Sigmoid colon (tissue), 7 donors: ENCODE measurements around the gene ST6GALNAC4. TPM values are rescaled to one million over a fixed set of nuclear protein-coding genes. Genes with fewer than 3 reads are reported as not detected.

ENCODE experiments used
- DNase-seq: peaks from one replicate; pipeline ENCODE4 v3.0.0-alpha.2; 2019
- H3K27ac ChIP-seq, 4 donors: fragments of 200-600 bp; sonication (generic); one replicate each; pipeline ENCODE4 v1.5.1; 2016 to 2019; ENCODE audit warnings: mild to moderate bottlenecking in 1 of 4
- H3K27me3 ChIP-seq, 3 donors: fragments of 200-600 bp; sonication (generic); one replicate each; pipeline ENCODE4 v1.5.1; 2019; ENCODE audit warnings: mild to moderate bottlenecking in 1 of 3
- H3K36me3 ChIP-seq, 4 donors: fragments of 200-600 bp; sonication (generic); one replicate each; pipeline ENCODE4 v1.5.1; 2016 to 2019
- H3K4me1 ChIP-seq, 4 donors: fragments of 200-600 bp; sonication (generic); one replicate each; pipeline ENCODE4 v1.5.1; 2017 to 2019
- H3K4me3 ChIP-seq, 4 donors: fragments of 200-600 bp; sonication (generic); one replicate each; pipeline ENCODE4 v1.5.1; 2017 to 2019; ENCODE audit warnings: mild to moderate bottlenecking in 2 of 4, moderate library complexity in 1 of 4
- H3K9me3 ChIP-seq, 4 donors: fragments of 200-600 bp in 3 of 4; sonication (generic) in 3 of 4; one replicate each; pipeline versions ENCODE4 v1.5.1 to v1.6.1; 2013 to 2019
- CTCF ChIP-seq, 4 experiments: fragments of 450-650 bp in 3 of 4; fragments of 200-600 bp in 1 of 4; IDR thresholded peaks; one replicate each; pipeline ENCODE4 v1.5.1; 2016 to 2019; ENCODE audit warnings: antibody characterized with exemption in 4 of 4, mild to moderate bottlenecking in 3 of 4, moderate library complexity in 2 of 4
- EP300 ChIP-seq, 4 donors: sonication (generic); formaldehyde crosslinking; IDR thresholded peaks; one replicate each; pipeline ENCODE4 v1.6.1; 2017; ENCODE audit warnings: antibody characterized with exemption in 4 of 4
- POLR2A ChIP-seq, 2 donors: fragments of 450-650 bp; IDR thresholded peaks; one replicate each; pipeline ENCODE4 v1.6.1; 2016; ENCODE audit warnings: antibody characterized with exemption in 2 of 2, mild to moderate bottlenecking in 2 of 2, moderate library complexity in 2 of 2
- POLR2AphosphoS5 ChIP-seq, 4 donors: sonication (generic); formaldehyde crosslinking; IDR thresholded peaks; one replicate each; pipeline ENCODE4 v1.6.1; 2017; ENCODE audit warnings: antibody characterized with exemption in 4 of 4
- WGBS, 2 donors: extraction: QIAGEN DNeasy Blood & Tissue Kit; methylation state at CpG; one replicate each; pipeline ENCODE4 v1.1.7; 2013; 5-methylcytosine and 5-hydroxymethylcytosine counted together
- intact Hi-C: fragments of 100-400 bp; cut with DNase I; formaldehyde crosslinking; loops from one replicate; pipeline ENCODE4 v1.15.1; 2023
- polyA plus RNA-seq, 3 donors: library from polyadenylated mRNA; stranded (reverse); fragments of 200-250 nt; gene quantifications; one replicate each; pipeline ENCODE4 v1.2.3, GENCODE V29; 2013
- small RNA-seq, 3 donors: library from RNA; depleted of rRNA; stranded (forward); fragments of <200 nt; gene quantifications; one replicate each; pipeline ENCODE3, GENCODE V24; 2016
- total RNA-seq, 4 donors: library from RNA; depleted of rRNA; stranded (reverse); fragments of >200 nt; gene quantifications; one replicate each; pipeline ENCODE4 v1.1.0, GENCODE V29; 2016
- donor health status: healthy with polysubstance abuse.
- donor health status: Bipolar disorder and iron deficiency.
- donor health status: healthy.

Gene ST6GALNAC4
- total and polyA plus RNA-seq, 7 donors = 22.8 to 51.1 (median 27.0) TPM

- intact Hi-C loops = no loop called here
- Histone ChIP-seq H3K4me3 (no peak overlapping the region), H3K27ac (no peak overlapping the region), H3K4me1 (peaks cover 0 to 31% (median 23%) of the 10 kb centered on the region in 4 donors), H3K27me3 (no peaks in the 10 kb centered on the region), H3K9me3 (no peaks in the 10 kb centered on the region), H3K36me3 (no peaks in the 10 kb centered on the region)
- DNase-seq = no peak
- WGBS, 2 donors = 18 to 31% methylated on average over 12 of the region's 12 CpGs
- TF ChIP-seq POLR2A (IDR thresholded peaks at IDR 0.05) (no peak), CTCF (IDR thresholded peaks at IDR 0.05) (no peak), POLR2AphosphoS5 (IDR thresholded peaks at IDR 0.05) (peak in 1 of 4 donors; percentile 29), EP300 (IDR thresholded peaks at IDR 0.05) (no peak)
Observed at GRCh38 chr9:127858041-127858512, 58.8 kb downstream of the ST6GALNAC4 start.

Small RNA genes within 50 kb of the gene (small RNA-seq; reads per million reads assigned to genes)
- gene MIR4672 = 0 reads per million in 3 donors

Other genes with a start within 250 kb of the ST6GALNAC4 start
- gene CFAP157, start 210.1 kb downstream of the ST6GALNAC4 start, total RNA-seq = not detected
- gene CFAP157, start 210.1 kb downstream of the ST6GALNAC4 start, polyA plus RNA-seq = under 1 TPM in 1 of 3 donors, not detected in 2; 0.12 TPM
- gene PTRH1, start 201.4 kb downstream of the ST6GALNAC4 start, total RNA-seq = 10 to 100 TPM in 3 of 4 donors, 1 to 10 TPM in 1; 8.9 to 25.8 (median 19.4) TPM
- 10 to 100 TPM in 2 of 3 donors, 1 to 10 TPM in 1; 9.6 to 18.6 (median 10.4) TPM for gene PTRH1, start 201.4 kb downstream of the ST6GALNAC4 start, polyA plus RNA-seq
- not detected for gene TTC16, start 201.0 kb downstream of the ST6GALNAC4 start, total RNA-seq
- gene TTC16, start 201.0 kb downstream of the ST6GALNAC4 start, polyA plus RNA-seq = under 1 TPM in 1 of 3 donors, not detected in 2; 0.15 TPM
- gene TOR2A, start 181.7 kb downstream of the ST6GALNAC4 start, total RNA-seq = 10 to 100 TPM in 1 of 4 donors, 1 to 10 TPM in 3; 6.1 to 10.4 (median 7.9) TPM
- gene TOR2A, start 181.7 kb downstream of the ST6GALNAC4 start, polyA plus RNA-seq = 10 to 100 TPM; 12.6 to 26.4 (median 15.7) TPM
- 1 to 10 TPM; 3.1 to 7.2 (median 4.9) TPM for gene SH2D3C, start 138.4 kb downstream of the ST6GALNAC4 start, total RNA-seq
- gene SH2D3C, start 138.4 kb downstream of the ST6GALNAC4 start, polyA plus RNA-seq = 10 to 100 TPM in 1 of 3 donors, 1 to 10 TPM in 2; 1.4 to 11.3 (median 6.6) TPM
- gene CDK9, start 131.0 kb downstream of the ST6GALNAC4 start, total RNA-seq = 10 to 100 TPM; 44.9 to 77.2 (median 51.8) TPM
- gene CDK9, start 131.0 kb downstream of the ST6GALNAC4 start, polyA plus RNA-seq = 10 to 100 TPM; 28.9 to 47.2 (median 32.4) TPM
- 10 to 100 TPM; 32.1 to 47.9 (median 35.8) TPM for gene FPGS, start 114.2 kb downstream of the ST6GALNAC4 start, total RNA-seq
- 10 to 100 TPM in 2 of 3 donors, 1 to 10 TPM in 1; 9.2 to 51.3 (median 16.8) TPM for gene FPGS, start 114.2 kb downstream of the ST6GALNAC4 start, polyA plus RNA-seq
- gene ENG, start 62.4 kb downstream of the ST6GALNAC4 start, total RNA-seq = 10 to 100 TPM; 17.1 to 28.5 (median 20.6) TPM
- 10 to 100 TPM in 2 of 3 donors, 1 to 10 TPM in 1; 5.4 to 50.4 (median 25.7) TPM for gene ENG, start 62.4 kb downstream of the ST6GALNAC4 start, polyA plus RNA-seq
- gene AK1, start 39.4 kb downstream of the ST6GALNAC4 start, total RNA-seq = 10 to 100 TPM; 28.8 to 73.2 (median 48.7) TPM
- gene AK1, start 39.4 kb downstream of the ST6GALNAC4 start, polyA plus RNA-seq = 100 to 1,000 TPM in 1 of 3 donors, 10 to 100 TPM in 2; 85.9 to 254 (median 85.9) TPM
- 100 to 1,000 TPM; 107 to 125 (median 114) TPM for gene ST6GALNAC6, start 17.4 kb downstream of the ST6GALNAC4 start, total RNA-seq
- 100 to 1,000 TPM in 1 of 3 donors, 10 to 100 TPM in 2; 35.6 to 112 (median 87.1) TPM for gene ST6GALNAC6, start 17.4 kb downstream of the ST6GALNAC4 start, polyA plus RNA-seq
- 1 to 10 TPM in 3 of 4 donors, under 1 TPM in 1; 0.16 to 4.2 (median 2.6) TPM for gene PIP5KL1, start 13.7 kb upstream of the ST6GALNAC4 start, total RNA-seq
- gene PIP5KL1, start 13.7 kb upstream of the ST6GALNAC4 start, polyA plus RNA-seq = 1 to 10 TPM in 1 of 3 donors, under 1 TPM in 1, not detected in 1; 0.70 to 1.8 TPM
- gene DPM2, start 20.8 kb upstream of the ST6GALNAC4 start, total RNA-seq = 10 to 100 TPM in 2 of 4 donors, 1 to 10 TPM in 2; 6.0 to 11.9 (median 9.7) TPM
- 10 to 100 TPM; 17.3 to 41.9 (median 24.6) TPM for gene DPM2, start 20.8 kb upstream of the ST6GALNAC4 start, polyA plus RNA-seq
- gene EEIG1, start 63.9 kb upstream of the ST6GALNAC4 start, total RNA-seq = 10 to 100 TPM; 10.9 to 32.7 (median 19.2) TPM
- gene EEIG1, start 63.9 kb upstream of the ST6GALNAC4 start, polyA plus RNA-seq = 10 to 100 TPM; 69.1 to 92.0 (median 77.0) TPM
- 10 to 100 TPM in 1 of 4 donors, 1 to 10 TPM in 3; 5.5 to 10.7 (median 6.3) TPM for gene NAIF1, start 150.3 kb upstream of the ST6GALNAC4 start, total RNA-seq
- 10 to 100 TPM in 1 of 3 donors, 1 to 10 TPM in 2; 8.4 to 11.0 (median 8.6) TPM for gene NAIF1, start 150.3 kb upstream of the ST6GALNAC4 start, polyA plus RNA-seq
- gene SLC25A25, start 151.2 kb upstream of the ST6GALNAC4 start, total RNA-seq = 10 to 100 TPM; 10.2 to 77.2 (median 12.9) TPM
- gene SLC25A25, start 151.2 kb upstream of the ST6GALNAC4 start, polyA plus RNA-seq = 10 to 100 TPM; 16.6 to 19.4 (median 16.8) TPM
- 100 to 1,000 TPM in 2 of 4 donors, 10 to 100 TPM in 2; 60.0 to 119 (median 97.5) TPM for gene PTGES2, start 210.7 kb upstream of the ST6GALNAC4 start, total RNA-seq
- 10 to 100 TPM; 56.5 to 82.2 (median 66.1) TPM for gene PTGES2, start 210.7 kb upstream of the ST6GALNAC4 start, polyA plus RNA-seq
- gene LCN2, start 232.4 kb upstream of the ST6GALNAC4 start, total RNA-seq = not detected
- 1,000 to 10,000 TPM in 1 of 3 donors, 10 to 100 TPM in 1, 1 to 10 TPM in 1; 9.6 to 1,818 (median 79.8) TPM for gene LCN2, start 232.4 kb upstream of the ST6GALNAC4 start, polyA plus RNA-seq
- 100 to 1,000 TPM; 158 to 273 (median 204) TPM for gene BBLN, start 243.2 kb upstream of the ST6GALNAC4 start, total RNA-seq
- 100 to 1,000 TPM; 111 to 123 (median 113) TPM for gene BBLN, start 243.2 kb upstream of the ST6GALNAC4 start, polyA plus RNA-seq